Muscle layer of colon (tissue), 2 donors: ENCODE results near the gene PAXIP1.
A peak's percentile ranks its signal among the peaks of the same experiment; 100 is the strongest.
"Not testable (repeated sequence)": the region's sequence is repeated elsewhere in the genome, so short reads cannot be mapped to it uniquely, and the experiment has no call there.

ENCODE experiments used
- H3K27ac ChIP-seq: one replicate; pipeline ENCODE4 v1.7.0; 2013; ENCODE audit warnings: low read depth, mild to moderate bottlenecking, low read length, moderate library complexity
- H3K27me3 ChIP-seq, 2 donors: one replicate each; pipeline ENCODE4 v1.7.0; 2013; ENCODE audit warnings: low read length in 2 of 2, mild to moderate bottlenecking in 2 of 2; ENCODE audit not compliant: insufficient read depth in 2 of 2, control insufficient read depth in 1 of 2
- H3K36me3 ChIP-seq: one replicate; pipeline ENCODE4 v1.7.0; 2013; ENCODE audit warnings: mild to moderate bottlenecking, low read length; ENCODE audit not compliant: insufficient read depth
- H3K4me1 ChIP-seq: one replicate; pipeline ENCODE4 v1.7.0; 2013; ENCODE audit warnings: mild to moderate bottlenecking, low read length; ENCODE audit not compliant: insufficient read depth
- H3K4me3 ChIP-seq, 2 donors: one replicate each; pipeline ENCODE4 v1.7.0; 2013; ENCODE audit warnings: low read length in 2 of 2, low read depth in 1 of 2, mild to moderate bottlenecking in 1 of 2, moderate library complexity in 1 of 2
- H3K9ac ChIP-seq: one replicate; pipeline ENCODE4 v1.7.0; 2013; ENCODE audit warnings: low read length
- H3K9me3 ChIP-seq: one replicate; pipeline ENCODE4 v1.7.0; 2013; ENCODE audit warnings: mild to moderate bottlenecking, low read length
- donor health status: abdominal sarcoma.
- donor health status: Adenocarcinoma of cecum.

Gene PAXIP1

GRCh38 chr7:154934353-154934952, 68.5 kb downstream of the PAXIP1 start:
- H3K27ac ChIP-seq, H3K4me3 ChIP-seq, H3K36me3 ChIP-seq, H3K27me3 ChIP-seq, H3K9me3 ChIP-seq, H3K4me1 ChIP-seq, H3K9ac ChIP-seq: not testable (repeated sequence)

- H3K27ac ChIP-seq = no peak overlapping the region
- no peak overlapping the region for H3K9ac ChIP-seq
- peaks cover 11% of the 10 kb centered on the region for H3K4me1 ChIP-seq
- no peaks in the 10 kb centered on the region for H3K9me3 ChIP-seq
- H3K36me3 ChIP-seq = no peaks in the 10 kb centered on the region
- no peak overlapping the region for H3K4me3 ChIP-seq
- H3K27me3 ChIP-seq = no peaks in the 10 kb centered on the region
Measured at GRCh38 chr7:154931906-154932305, 71.0 kb downstream of the PAXIP1 start.

DNA sequence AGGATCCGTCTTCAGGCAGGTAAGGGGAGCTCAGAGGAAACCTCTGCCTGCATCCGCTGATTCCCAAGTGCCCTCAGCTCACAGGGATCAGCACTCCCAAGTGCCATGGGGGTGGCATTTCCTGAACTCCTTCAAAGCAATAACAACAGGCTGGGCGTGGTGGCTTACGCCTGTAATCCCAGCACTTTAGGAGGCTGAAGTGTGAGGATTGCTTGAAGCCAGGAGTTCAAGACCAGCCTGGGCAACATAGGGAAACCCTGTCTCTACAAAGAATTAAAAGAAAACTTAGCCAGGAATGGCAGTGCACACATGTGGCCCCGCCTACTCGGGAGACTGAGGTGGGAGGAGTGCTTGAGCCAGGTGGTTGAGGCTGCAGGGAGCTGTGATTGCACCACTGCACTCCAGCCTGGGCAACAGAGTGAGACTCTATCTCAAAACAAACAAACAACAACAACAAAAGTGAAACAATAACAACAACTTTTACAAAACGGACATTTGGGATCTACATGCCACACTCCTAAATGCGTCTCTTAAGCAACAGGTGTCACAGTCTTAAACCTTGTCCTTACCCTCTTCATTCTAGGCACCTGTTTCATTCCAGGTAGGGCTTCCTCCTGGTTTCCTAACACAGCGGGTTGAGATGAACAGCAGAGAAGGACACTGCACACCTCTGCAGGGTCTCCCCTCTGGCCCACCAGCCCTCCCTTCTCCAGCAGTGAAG, 73.8 kb downstream of the PAXIP1 start:
- Histone ChIP-seq H3K27me3 (no peaks in the 10 kb centered on the region), H3K9ac (peak overlapping the region; percentile 83), H3K36me3 (no peaks in the 10 kb centered on the region), H3K4me1 (peaks cover 11% of the 10 kb centered on the region), H3K27ac (peak overlapping the region; percentile 84), H3K9me3 (no peaks in the 10 kb centered on the region), H3K4me3 (peak overlapping the region; percentile 63 to 75)

DNA sequence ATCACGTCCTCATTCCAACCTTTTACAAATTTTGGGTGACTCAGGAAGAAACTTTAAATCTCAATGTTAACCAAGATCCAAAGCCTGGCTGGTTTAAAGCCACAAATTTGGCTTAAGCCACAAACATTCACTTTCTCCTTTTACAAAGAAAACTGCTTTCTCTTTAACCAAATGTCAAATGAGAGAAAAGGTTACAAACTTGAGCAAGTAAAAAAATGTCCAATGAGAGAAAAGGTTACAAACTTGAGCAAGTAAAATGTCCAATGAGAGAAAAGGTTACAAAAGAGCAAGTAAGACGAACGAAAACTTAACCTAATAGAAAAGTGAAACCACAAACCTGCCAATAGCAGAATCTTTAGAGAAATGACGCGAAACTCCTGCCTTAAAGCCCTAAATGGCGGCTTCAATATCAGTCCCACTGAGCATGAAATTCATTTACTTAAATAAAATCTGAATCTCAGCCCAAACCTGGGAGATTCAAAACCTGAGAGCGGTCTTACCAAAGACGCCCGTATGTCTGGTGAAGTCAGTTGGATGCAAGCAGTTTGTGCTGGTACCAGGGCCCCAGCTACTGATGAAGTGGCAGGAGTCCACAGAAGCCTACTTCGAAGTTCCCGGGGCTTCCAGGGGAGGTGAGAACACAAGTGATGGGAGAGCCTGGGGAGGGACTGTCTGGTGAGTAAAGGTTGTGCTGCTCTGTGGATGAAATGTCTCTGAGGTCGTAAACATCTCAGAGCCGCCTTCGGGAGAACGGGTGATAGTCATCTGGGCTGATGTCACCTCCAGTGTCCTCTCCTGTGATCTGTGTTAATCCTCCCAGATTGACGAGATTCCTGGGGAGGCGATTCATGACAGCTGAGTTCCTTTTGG, 74.6 kb downstream of the PAXIP1 start:
- Histone ChIP-seq H3K27ac (peak overlapping the region; percentile 84), H3K36me3 (no peaks in the 10 kb centered on the region), H3K4me1 (peaks cover 11% of the 10 kb centered on the region), H3K9ac (peak overlapping the region; percentile 83), H3K9me3 (no peaks in the 10 kb centered on the region), H3K4me3 (peak overlapping the region; percentile 63 to 75), H3K27me3 (no peaks in the 10 kb centered on the region)

DNA sequence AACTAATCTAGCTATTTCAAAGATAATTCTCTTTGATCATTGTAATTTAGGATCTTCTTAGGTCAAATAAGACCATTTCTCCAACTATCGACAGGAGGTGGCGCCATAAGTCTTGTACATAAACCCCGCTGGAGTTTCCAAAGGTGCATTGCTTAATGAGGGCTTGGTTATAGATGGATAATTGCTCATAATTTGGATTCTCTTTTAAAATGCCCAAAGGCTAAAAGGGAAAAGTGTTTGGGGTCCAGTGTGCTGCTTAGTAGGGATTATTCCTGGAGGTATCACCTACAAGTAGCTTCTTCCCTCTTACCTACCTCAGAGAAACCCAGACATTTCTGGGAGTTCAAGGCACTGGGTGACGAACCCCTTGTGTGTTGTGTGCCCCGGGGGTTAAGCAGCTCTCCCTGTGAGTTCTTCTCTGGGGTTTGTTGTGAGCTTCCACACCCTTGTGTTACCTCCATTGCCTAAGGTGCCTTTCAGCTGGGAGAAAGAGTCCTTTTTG, 75.2 kb downstream of the PAXIP1 start:
- Histone ChIP-seq H3K4me3 (peak overlapping the region; percentile 63 to 75), H3K4me1 (peaks cover 11% of the 10 kb centered on the region), H3K9ac (peak overlapping the region; percentile 79), H3K27me3 (no peaks in the 10 kb centered on the region), H3K9me3 (no peaks in the 10 kb centered on the region), H3K36me3 (no peaks in the 10 kb centered on the region), H3K27ac (peak overlapping the region; percentile 77)

- H3K9me3 ChIP-seq, H3K27ac ChIP-seq, H3K36me3 ChIP-seq, H3K9ac ChIP-seq, H3K4me1 ChIP-seq, H3K4me3 ChIP-seq, H3K27me3 ChIP-seq: not testable (repeated sequence)
Measured at GRCh38 chr7:154922472-154922871, 80.5 kb downstream of the PAXIP1 start.

DNA sequence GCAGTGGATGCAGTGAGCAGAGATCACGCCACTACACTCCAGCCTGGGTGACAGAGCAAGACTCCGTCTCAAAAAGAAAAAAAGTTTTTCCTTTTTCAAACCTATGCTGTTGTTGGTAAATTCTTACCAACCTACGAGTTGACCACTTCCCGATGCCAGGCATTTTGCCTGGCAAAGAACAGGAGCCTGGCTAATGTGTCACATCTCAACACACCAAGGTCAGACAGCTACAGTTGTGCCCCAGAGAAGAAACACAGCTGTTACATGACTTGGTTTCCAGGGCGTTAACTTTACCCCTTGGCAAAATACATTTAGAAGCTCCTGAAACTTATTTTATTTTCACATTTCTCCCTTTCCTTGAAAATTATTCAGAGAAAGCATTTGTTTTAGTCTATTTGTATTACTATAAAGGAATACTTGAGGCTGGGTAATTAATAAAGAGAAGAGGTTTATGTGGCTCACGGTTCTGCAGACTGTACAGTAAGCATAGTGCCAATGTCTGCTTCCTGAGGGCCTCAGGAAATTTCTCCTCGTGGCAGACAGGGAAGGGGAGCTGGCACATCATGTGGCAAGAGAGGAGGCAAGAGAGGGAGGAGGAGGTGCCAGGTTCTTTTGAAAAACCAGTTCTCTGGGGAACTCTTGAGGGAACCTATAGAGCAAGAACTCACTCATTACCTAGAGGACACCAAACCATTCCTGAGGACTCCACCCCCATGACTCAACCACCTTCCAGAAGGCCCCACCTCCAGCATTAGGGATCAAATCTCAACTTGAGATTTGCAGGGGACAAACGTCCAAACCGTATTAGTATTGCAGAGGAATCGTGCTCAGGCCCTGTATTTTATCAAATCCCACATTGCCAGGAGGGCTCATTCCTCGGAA, 83.3 kb downstream of the PAXIP1 start:
- H3K27me3 ChIP-seq = peaks cover 0 to 11% of the 10 kb centered on the region in 2 donors
- no peaks in the 10 kb centered on the region for H3K9me3 ChIP-seq
- H3K36me3 ChIP-seq = no peaks in the 10 kb centered on the region
- H3K4me1 ChIP-seq = no peaks in the 10 kb centered on the region
- no peak overlapping the region for H3K27ac ChIP-seq
- no peak overlapping the region for H3K4me3 ChIP-seq
- no peak overlapping the region for H3K9ac ChIP-seq

GRCh38 chr7:154918741-154919140, 84.2 kb downstream of the PAXIP1 start:
- H3K27me3 ChIP-seq = peaks cover 0 to 19% of the 10 kb centered on the region in 2 donors
- H3K27ac ChIP-seq = no peak overlapping the region

DNA sequence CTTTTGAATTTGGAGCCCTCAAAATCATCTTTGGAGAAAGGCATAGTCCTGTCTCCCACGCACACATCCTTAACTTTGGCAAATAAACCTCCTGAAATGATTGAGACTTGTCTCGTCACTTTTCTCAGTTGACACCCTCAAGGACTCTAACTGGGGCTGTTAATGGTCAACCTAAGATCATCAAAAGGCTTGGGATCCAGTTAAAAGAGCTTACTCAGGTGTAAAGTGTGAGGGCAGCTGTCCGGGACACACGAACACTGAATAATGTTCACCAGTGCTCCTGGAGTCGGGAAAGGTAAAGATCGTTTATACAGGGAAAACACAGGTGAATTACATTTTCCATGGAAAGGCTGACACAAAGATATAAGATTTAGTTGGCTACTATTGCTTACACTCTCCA, 84.7 kb downstream of the PAXIP1 start:
- H3K4me1 ChIP-seq = peaks cover 4% of the 10 kb centered on the region
- no peaks in the 10 kb centered on the region for H3K36me3 ChIP-seq

More at GRCh38 chr7:154918741-154919140, 84.2 kb downstream of the PAXIP1 start:
- Histone ChIP-seq H3K4me1 (peaks cover 4% of the 10 kb centered on the region), H3K4me3 (no peak overlapping the region), H3K9ac (no peak overlapping the region), H3K9me3 (no peaks in the 10 kb centered on the region), H3K36me3 (no peaks in the 10 kb centered on the region)

DNA sequence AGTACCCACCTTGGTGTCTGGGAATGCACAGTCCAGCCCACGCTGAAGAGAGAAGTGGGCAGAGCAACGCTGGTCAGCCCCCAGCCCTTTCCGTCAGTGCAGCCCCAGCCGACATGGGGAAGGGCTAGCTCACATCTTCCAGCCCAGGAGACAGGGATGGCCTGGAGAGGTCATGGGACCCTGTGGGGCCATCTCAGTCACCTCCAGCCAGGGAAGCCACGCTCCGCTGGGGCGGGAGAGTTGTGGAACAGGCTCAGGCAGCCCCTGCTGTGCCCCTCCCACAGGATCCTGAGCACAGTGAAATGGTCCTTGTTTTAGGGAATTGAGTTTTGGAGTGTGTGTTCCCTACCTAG, 85.1 kb downstream of the PAXIP1 start:
- Histone ChIP-seq H3K4me1 (peaks cover 4% of the 10 kb centered on the region), H3K27me3 (peaks cover 0 to 19% of the 10 kb centered on the region in 2 donors), H3K36me3 (no peaks in the 10 kb centered on the region), H3K9ac (no peak overlapping the region), H3K9me3 (no peaks in the 10 kb centered on the region), H3K4me3 (no peak overlapping the region), H3K27ac (no peak overlapping the region)

More for the DNA sequence above, 84.7 kb downstream of the PAXIP1 start:
- Histone ChIP-seq H3K27ac (no peak overlapping the region), H3K9ac (no peak overlapping the region), H3K4me3 (no peak overlapping the region), H3K9me3 (no peaks in the 10 kb centered on the region), H3K27me3 (peaks cover 0 to 19% of the 10 kb centered on the region in 2 donors)
